ENCODE results near the gene THSD7A.

The THSD7A gene

GRCh38 chr7:11332865-11333228, 499.2 kb downstream of the THSD7A start:
- no peak for DNase-seq (ENCODE audit: low read depth, low spot score)
- H3K4me3 ChIP-seq (ENCODE audit: low read length) = no peak overlapping the region

- no peak for DNase-seq (ENCODE audit: low read depth, low spot score)
- H3K4me3 ChIP-seq (ENCODE audit: low read length) = no peak overlapping the region
These were observed 499.7 kb downstream of the THSD7A start for GRCh38 chr7:11332186-11332864.

GRCh38 chr7:11331128-11332102, 500.6 kb downstream of the THSD7A start:
- H3K4me3 ChIP-seq (ENCODE audit: low read length) = no peak overlapping the region
- DNase-seq (ENCODE audit: low read depth, low spot score) = no peak

GRCh38 chr7:11330717-11331116, 501.3 kb downstream of the THSD7A start:
- DNase-seq (ENCODE audit: low read depth, low spot score) = no peak
- no peak overlapping the region for H3K4me3 ChIP-seq (ENCODE audit: low read length)

- no peak for DNase-seq (ENCODE audit: low read depth, low spot score)
- H3K4me3 ChIP-seq (ENCODE audit: low read length) = no peak overlapping the region
These were observed 501.8 kb downstream of the THSD7A start for GRCh38 chr7:11330208-11330607.

GRCh38 chr7:11329626-11330025, 502.4 kb downstream of the THSD7A start:
- no peak overlapping the region for H3K4me3 ChIP-seq (ENCODE audit: low read length)
- DNase-seq (ENCODE audit: low read depth, low spot score) = no peak

GRCh38 chr7:11328309-11328708, 503.7 kb downstream of the THSD7A start:
- DNase-seq (ENCODE audit: low read depth, low spot score) = no peak
- H3K4me3 ChIP-seq (ENCODE audit: low read length) = no peak overlapping the region

- H3K4me3 ChIP-seq (ENCODE audit: low read length) = no peak overlapping the region
- no peak for DNase-seq (ENCODE audit: low read depth, low spot score)
These were observed 504.4 kb downstream of the THSD7A start for GRCh38 chr7:11327633-11328032.
